Fibroblast of skin of left biceps (primary cell): Measurements from ENCODE around the gene REST.
A peak's percentile ranks its signal among the peaks of the same experiment; 100 is the strongest.

Experiments
- DNase-seq, 2 experiments: peaks; one replicate each; pipeline ENCODE4 v3.0.0-alpha.2; 2013; ENCODE audit warnings: low read depth in 2 of 2

The REST gene

GRCh38 chr4:56976283-56976836 is 68.7 kb downstream of the REST start:
- DNase-seq: no peak

DNA sequence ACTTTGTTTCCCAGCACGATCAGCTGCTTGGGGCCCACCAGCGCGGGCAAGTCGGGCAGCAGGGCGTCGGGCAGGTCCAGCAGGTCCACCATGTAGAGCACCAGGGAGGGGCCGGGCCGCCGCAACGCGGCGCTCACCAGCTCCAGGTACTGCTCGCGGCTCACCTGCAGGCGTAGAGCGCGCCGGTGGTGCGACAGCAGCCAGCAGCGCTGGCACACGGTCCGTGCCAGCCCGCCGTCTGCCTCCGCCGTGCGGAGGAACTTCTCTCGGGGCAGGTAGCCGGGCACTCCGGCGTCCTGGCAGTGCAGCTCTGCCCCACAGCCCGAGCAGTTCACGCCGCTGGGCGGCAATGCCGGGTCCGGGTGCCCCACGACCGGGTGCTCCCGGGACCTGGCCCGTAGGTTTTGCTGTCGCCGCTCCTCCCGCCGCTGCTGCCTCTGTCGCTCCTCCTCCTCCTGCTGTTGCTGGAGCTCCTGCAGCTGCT is 69.2 kb downstream of the REST start:
- DNase-seq: no peak

DNA sequence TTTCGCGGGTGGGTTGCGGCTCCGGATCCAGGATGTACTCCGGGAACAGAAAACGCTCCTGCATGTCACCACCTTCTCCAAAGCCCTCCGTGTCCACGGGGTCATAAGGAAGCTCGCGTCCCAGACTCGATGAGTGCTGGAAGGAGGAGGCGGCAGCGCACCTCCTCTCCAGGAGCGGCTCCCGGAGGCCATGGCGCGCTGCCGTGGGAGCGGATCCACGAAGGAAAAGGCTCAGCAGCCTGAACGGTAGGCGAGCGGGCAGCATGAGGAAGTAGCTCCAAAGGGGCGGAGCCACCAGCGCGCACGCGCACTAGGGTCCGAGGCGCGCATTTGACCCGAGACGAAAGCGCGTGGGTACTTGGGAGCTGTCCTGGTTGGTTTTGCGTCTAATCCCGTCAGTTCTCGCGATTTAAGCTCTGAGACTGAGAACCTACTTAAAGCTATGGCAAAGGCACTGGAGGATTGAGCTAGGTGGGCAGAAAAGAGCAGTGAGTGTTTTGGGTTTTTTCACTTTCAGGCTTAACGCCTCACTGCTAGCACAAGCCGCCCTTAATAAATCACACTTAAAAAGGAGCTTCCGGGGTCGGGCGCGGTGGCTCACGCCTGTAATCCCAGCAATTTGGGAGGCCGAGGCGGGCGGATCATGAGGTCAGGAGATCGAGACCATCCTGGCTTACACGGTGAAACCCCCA is 69.8 kb downstream of the REST start, which contains the start of gene NOA1:
TSS of gene NOA1 (minus strand) at position 286 of the 692 bp plus-strand sequence. CDS start at position 265, 21 bp downstream.
- peak; percentile 97 to 98 for DNase-seq

DNA sequence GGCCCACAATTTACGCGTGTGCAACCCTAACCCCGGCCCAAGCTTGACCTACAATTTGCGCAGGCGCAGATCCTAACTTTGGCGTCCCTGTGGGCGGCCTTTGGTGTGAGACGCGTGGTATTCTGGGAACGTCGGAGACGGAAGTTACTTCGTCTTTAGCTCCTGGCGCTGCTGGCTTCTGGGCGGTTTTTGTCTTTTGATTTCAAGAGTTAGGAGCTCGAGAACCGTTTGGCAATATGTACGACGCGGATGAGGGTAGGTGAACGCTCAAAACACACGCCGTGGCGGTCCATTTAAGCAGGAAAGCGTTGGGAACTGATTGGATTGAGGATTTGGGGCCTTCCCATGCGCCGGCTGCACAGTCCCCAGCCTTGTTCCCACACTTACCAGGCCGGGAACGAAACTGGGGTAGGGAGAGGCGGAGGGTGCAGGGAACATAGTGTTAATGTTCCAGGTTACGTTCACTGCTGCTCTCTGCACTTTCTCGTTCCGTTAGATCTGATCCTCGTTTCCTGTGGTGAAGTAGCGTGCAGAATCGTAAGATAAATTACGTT is 71.1 kb downstream of the REST start, which contains the start of gene POLR2B:
TSS of gene POLR2B (plus strand) at position 147 of the 554 bp plus-strand sequence. CDS start at position 237, 90 bp downstream.
- peak; percentile 78 for DNase-seq

- DNase-seq: no peak
Measured at GRCh38 chr4:56979421-56980072, 71.8 kb downstream of the REST start.

DNA sequence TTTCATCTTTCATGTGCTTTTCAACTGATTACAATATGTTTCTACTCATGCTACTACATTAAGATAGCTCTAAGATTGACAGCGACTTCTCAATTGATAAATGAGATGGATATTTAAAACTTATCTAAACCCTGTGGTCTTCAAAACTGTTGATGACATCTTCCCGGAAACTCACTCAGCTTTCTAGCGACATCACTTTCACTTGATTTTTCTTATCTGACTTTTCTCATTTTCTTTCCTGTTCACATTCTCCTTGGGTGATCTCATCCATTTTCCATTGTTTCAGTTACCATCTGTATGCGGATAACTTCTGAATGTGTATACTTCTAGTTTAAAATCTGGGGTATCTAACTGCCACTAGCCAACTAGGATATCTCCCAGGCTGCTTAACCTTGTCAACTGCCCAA is 74.1 kb downstream of the REST start:
- no peak for DNase-seq

- DNase-seq: no peak
Measured at GRCh38 chr4:56986192-56986591, 78.5 kb downstream of the REST start.

GRCh38 chr4:56986952-56987351 is 79.3 kb downstream of the REST start:
- no peak for DNase-seq

GRCh38 chr4:56990109-56990905 is 82.6 kb downstream of the REST start:
- DNase-seq: no peak

GRCh38 chr4:56995525-56995924 is 87.8 kb downstream of the REST start:
- DNase-seq: peak; percentile 81

DNA sequence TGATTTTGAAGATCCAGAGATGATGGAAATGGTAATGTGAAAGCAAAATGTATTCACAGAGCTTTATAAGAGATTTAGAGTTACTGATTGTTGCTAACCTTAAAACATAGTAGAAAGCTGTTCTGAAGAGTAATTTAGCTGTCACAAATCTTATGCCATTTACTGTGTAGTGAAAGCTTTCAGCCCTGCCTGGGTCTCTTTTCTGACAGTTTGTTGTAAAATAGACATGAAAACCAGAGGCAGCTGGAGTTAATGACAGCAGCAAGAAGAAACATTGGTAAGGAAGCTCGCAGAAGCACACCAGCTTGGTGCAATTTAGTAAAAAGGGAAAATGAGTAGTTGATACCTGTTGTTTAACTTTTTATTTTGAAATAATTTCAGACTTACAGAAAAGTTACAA is 92.1 kb downstream of the REST start:
- DNase-seq: no peak

- DNase-seq: no peak
Measured at GRCh38 chr4:57013543-57014120, 105.9 kb downstream of the REST start.
